ENCODE results near the gene RASSF6. TPM values are rescaled to one million over a fixed set of nuclear protein-coding genes. Genes with fewer than 3 reads are reported as not detected.

RASSF6 gene
- total RNA-seq, 1 experiment from 2014 or later: 0.59 TPM

DNA sequence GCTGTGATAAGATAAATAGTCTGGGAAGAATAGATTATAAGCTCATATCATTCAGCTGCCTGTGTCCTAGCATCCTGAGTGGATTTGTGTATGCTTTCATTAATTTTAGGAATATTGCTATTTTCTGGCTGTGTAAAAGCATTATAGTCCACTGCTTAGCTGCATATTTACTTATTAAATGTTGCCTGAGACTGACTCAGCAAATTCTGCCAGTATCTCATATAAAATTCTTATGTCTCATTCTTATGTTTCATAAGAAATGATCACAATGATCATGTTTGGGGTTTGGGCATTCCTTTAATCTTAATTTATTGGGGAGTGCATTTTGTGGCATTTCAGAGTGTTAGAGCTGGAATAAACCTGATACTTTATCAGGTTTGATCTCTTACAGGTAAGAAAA, 34.9 kb downstream of the RASSF6 start:
- H3K9me2 ChIP-seq (ENCODE audit: insufficient read depth): no peaks in the 10 kb centered on the region
- POLR2A ChIA-PET (ENCODE audit: unreplicated experiment): no interaction called here
- H4K20me1 ChIP-seq (ENCODE audit: insufficient read depth): no peaks in the 10 kb centered on the region
- H3K79me2 ChIP-seq (ENCODE audit: low read depth): no peaks in the 10 kb centered on the region
- H3K27me3 ChIP-seq (ENCODE audit: insufficient read depth, low read depth): no peaks in the 10 kb centered on the region
- TF ChIP-seq EZH2 (IDR thresholded peaks at IDR 0.05; ENCODE audit: low read depth) (no peak), CTCF (conservative IDR thresholded peaks at IDR 0.05) (no peak)
- H3K27ac ChIP-seq: no peak overlapping the region
- no peaks in the 10 kb centered on the region for H3K36me3 ChIP-seq (ENCODE audit: low read depth)
- CTCF ChIA-PET: no interaction called here
- no peak overlapping the region for H2AFZ ChIP-seq
- no TSS peak for BruUV-seq (replicated peaks)
- no peak overlapping the region for H3K4me3 ChIP-seq
- intact Hi-C loops (cut with micrococcal nuclease; ENCODE audit: unreplicated experiment): no loop called here
- no peak overlapping the region for H3K4me2 ChIP-seq
- DNase-seq: no peak
- H3F3A ChIP-seq (ENCODE audit: insufficient read depth, low read depth): no peaks in the 10 kb centered on the region
- H3K4me1 ChIP-seq (replicated peaks; ENCODE audit: insufficient read depth): no peaks in the 10 kb centered on the region
- no peaks in the 10 kb centered on the region for H3K9me3 ChIP-seq (ENCODE audit: insufficient read depth, low read depth)

- ChIA-PET CTCF (no interaction called here), POLR2A (ENCODE audit: unreplicated experiment) (interaction anchor here (0.7 kb wide), 1 partner anchor 564 kb away, joined by 6 read pairs; no protein-coding TSS in a partner anchor)
- no peaks in the 10 kb centered on the region for H3K4me1 ChIP-seq (replicated peaks; ENCODE audit: insufficient read depth)
- H3K27ac ChIP-seq: no peak overlapping the region
- H3K9me2 ChIP-seq (ENCODE audit: insufficient read depth): no peaks in the 10 kb centered on the region
- H3K4me3 ChIP-seq: no peak overlapping the region
- H3K9me3 ChIP-seq (ENCODE audit: insufficient read depth, low read depth): no peaks in the 10 kb centered on the region
- BruUV-seq (replicated peaks): no TSS peak
- H3K36me3 ChIP-seq (ENCODE audit: low read depth): no peaks in the 10 kb centered on the region
- DNase-seq: no peak
- H2AFZ ChIP-seq: no peak overlapping the region
- no peaks in the 10 kb centered on the region for H3K27me3 ChIP-seq (ENCODE audit: insufficient read depth, low read depth)
- TF ChIP-seq CTCF (conservative IDR thresholded peaks at IDR 0.05) (no peak), EZH2 (IDR thresholded peaks at IDR 0.05; ENCODE audit: low read depth) (no peak)
- no peaks in the 10 kb centered on the region for H4K20me1 ChIP-seq (ENCODE audit: insufficient read depth)
- H3F3A ChIP-seq (ENCODE audit: insufficient read depth, low read depth): no peaks in the 10 kb centered on the region
- H3K4me2 ChIP-seq: no peak overlapping the region
- intact Hi-C loops (cut with micrococcal nuclease; ENCODE audit: unreplicated experiment): no loop called here
- no peaks in the 10 kb centered on the region for H3K79me2 ChIP-seq (ENCODE audit: low read depth)
These were observed 36.6 kb downstream of the RASSF6 start for GRCh38 chr4:73583666-73584065.

- intact Hi-C loops (cut with micrococcal nuclease; ENCODE audit: unreplicated experiment): loop anchor here (10.0 kb wide), 1 partner anchor 233 kb away; no protein-coding TSS in a partner anchor
- H3K4me1 ChIP-seq (replicated peaks; ENCODE audit: insufficient read depth): no peaks in the 10 kb centered on the region
- no TSS peak for BruUV-seq (replicated peaks)
- no peak overlapping the region for H2AFZ ChIP-seq
- H3K27ac ChIP-seq: no peak overlapping the region
- CTCF ChIA-PET: no interaction called here
- H3K4me2 ChIP-seq: no peak overlapping the region
- no peaks in the 10 kb centered on the region for H3F3A ChIP-seq (ENCODE audit: insufficient read depth, low read depth)
- no peaks in the 10 kb centered on the region for H3K27me3 ChIP-seq (ENCODE audit: insufficient read depth, low read depth)
- no peak for DNase-seq
- H3K79me2 ChIP-seq (ENCODE audit: low read depth): no peaks in the 10 kb centered on the region
- no peaks in the 10 kb centered on the region for H3K36me3 ChIP-seq (ENCODE audit: low read depth)
- H3K9me2 ChIP-seq (ENCODE audit: insufficient read depth): no peaks in the 10 kb centered on the region
- no peaks in the 10 kb centered on the region for H3K9me3 ChIP-seq (ENCODE audit: insufficient read depth, low read depth)
- POLR2A ChIA-PET (ENCODE audit: unreplicated experiment): no interaction called here
- no peaks in the 10 kb centered on the region for H4K20me1 ChIP-seq (ENCODE audit: insufficient read depth)
- H3K4me3 ChIP-seq: no peak overlapping the region
- TF ChIP-seq CTCF (conservative IDR thresholded peaks at IDR 0.05) (no peak), EZH2 (IDR thresholded peaks at IDR 0.05; ENCODE audit: low read depth) (no peak)
These were observed 42.9 kb downstream of the RASSF6 start for GRCh38 chr4:73577371-73577770.
